H1 (cell line): Measurements from ENCODE around the gene IRGC. TPM values are rescaled to one million over a fixed set of nuclear protein-coding genes. Genes with fewer than 3 reads are reported as not detected.
A peak's percentile ranks its signal among the peaks of the same experiment; 100 is the strongest.

ENCODE experiments used
- CTCF ChIA-PET: fragments of 300-600 bp; sonication (Branson Sonifier 250); formaldehyde crosslinking; loops from one replicate; lab custom pipeline; 2021; ENCODE audit not compliant: partially characterized antibody; lab: Charles Lee
- POLR2A ChIA-PET: fragments of 300-600 bp; sonication (Branson Sonifier 250); formaldehyde crosslinking; loops from one replicate; lab custom pipeline; 2021; ENCODE audit warnings: inconsistent platforms; ENCODE audit not compliant: partially characterized antibody; lab: Charles Lee
- DNase-seq, 2 experiments: peaks; one replicate each; pipeline versions ENCODE4 v3.0.0 to v3.0.0-alpha.2; 2010 to 2022; ENCODE audit warnings: low spot score in 2 of 2, low read depth in 1 of 2, mixed read lengths in 1 of 2
- FAIRE-seq: peaks from 2 replicates; lab custom pipeline; 2011; peaks lifted over from hg19 to GRCh38; lab: Jason Lieb, UNC
- H2AFZ ChIP-seq: 2 replicates; pipeline ENCODE4 v1.8.1; 2012; ENCODE audit warnings: low read length, inconsistent platforms
- H2AK5ac ChIP-seq: 2 replicates; pipeline ENCODE4 v1.6.1; 2013; ENCODE audit warnings: low read depth, low read length
- H2BK120ac ChIP-seq: replicated peaks from 2 replicates; pipeline ENCODE3; 2013; ENCODE audit warnings: low read depth, low read length, inconsistent platforms
- H2BK12ac ChIP-seq: 2 replicates; pipeline ENCODE4 v1.6.1; 2013; ENCODE audit warnings: low read depth, low read length
- H2BK15ac ChIP-seq: 2 replicates; pipeline ENCODE4 v1.6.1; 2013; ENCODE audit warnings: low read length
- H2BK20ac ChIP-seq: 2 replicates; pipeline ENCODE4 v1.6.1; 2013; ENCODE audit warnings: low read length
- H2BK5ac ChIP-seq: 2 replicates; pipeline ENCODE4 v1.6.1; 2013; ENCODE audit warnings: low read depth, low read length
- H3K14ac ChIP-seq: 2 replicates; pipeline ENCODE4 v1.6.1; 2013; ENCODE audit warnings: inconsistent platforms; ENCODE audit not compliant: insufficient read length
- H3K18ac ChIP-seq: 2 replicates; pipeline ENCODE4 v1.6.1; 2013; ENCODE audit warnings: low read length; ENCODE audit errors: extremely low read depth
- H3K23ac ChIP-seq: 2 replicates; pipeline ENCODE4 v1.6.1; 2013; ENCODE audit warnings: inconsistent platforms; ENCODE audit not compliant: insufficient read length
- H3K23me2 ChIP-seq: 2 replicates; pipeline ENCODE4 v1.6.1; 2013; ENCODE audit warnings: low read depth, low read length
- H3K27ac ChIP-seq: 2 replicates; pipeline ENCODE4 v1.6.1; 2011; ENCODE audit warnings: low read depth, low read length, inconsistent platforms
- H3K27me3 ChIP-seq, 4 experiments: replicated peaks in 1 of 4; 1 replicate in 1 of 4; 2 replicates in 3 of 4; pipeline versions ENCODE4 v1.6.1 to v1.8.1; 2011 to 2013; ENCODE audit warnings: low read length in 3 of 4, mild to moderate bottlenecking in 3 of 4, inconsistent platforms in 2 of 4, mixed read lengths in 2 of 4, moderate library complexity in 1 of 4; ENCODE audit not compliant: control insufficient read depth in 3 of 4, insufficient read depth in 3 of 4; ENCODE audit errors: extremely low read depth in 1 of 4
- H3K36me3 ChIP-seq, 4 experiments: 2 replicates each; pipeline versions ENCODE4 v1.6.1 to v1.8.1; 2011 to 2013; ENCODE audit warnings: mild to moderate bottlenecking in 4 of 4, low read length in 3 of 4, moderate library complexity in 2 of 4, control low read depth in 1 of 4, inconsistent platforms in 1 of 4; ENCODE audit not compliant: insufficient read depth in 4 of 4, control insufficient read depth in 2 of 4
- H3K4ac ChIP-seq: replicated peaks from 2 replicates; pipeline ENCODE3; 2013; ENCODE audit warnings: low read length, low read depth, mixed read lengths, inconsistent platforms; ENCODE audit not compliant: insufficient read length
- H3K4me1 ChIP-seq, 4 experiments: replicated peaks in 1 of 4; 1 replicate in 1 of 4; 2 replicates in 3 of 4; pipeline versions ENCODE4 v1.6.1 to v1.8.1; 2011 to 2013; ENCODE audit warnings: low read length in 3 of 4, inconsistent platforms in 2 of 4, mixed read lengths in 1 of 4; ENCODE audit not compliant: insufficient read depth in 4 of 4, control insufficient read depth in 3 of 4
- H3K4me2 ChIP-seq, 2 experiments: 2 replicates each; pipeline versions ENCODE4 v1.6.1 to v1.8.1; 2011 to 2013; ENCODE audit warnings: low read depth in 2 of 2, low read length in 2 of 2, control low read depth in 1 of 2, inconsistent platforms in 1 of 2, mild to moderate bottlenecking in 1 of 2; ENCODE audit not compliant: insufficient read depth in 1 of 2
- H3K4me3 ChIP-seq, 4 experiments: fragments of 200-600, 300-600 bp in 1 of 4; sonication (generic), shearing (Covaris generic), sonication (Bioruptor Twin) in 1 of 4; 2 replicates each; pipeline versions ENCODE4 v1.5.1 to v1.8.1; 2011 to 2016; ENCODE audit warnings: low read length in 4 of 4, low read depth in 3 of 4, control low read depth in 2 of 4, inconsistent platforms in 2 of 4, mild to moderate bottlenecking in 2 of 4, mixed read lengths in 1 of 4, moderate library complexity in 1 of 4; ENCODE audit not compliant: insufficient read depth in 2 of 4; ENCODE audit errors: extremely low read depth in 1 of 4
- H3K56ac ChIP-seq: replicated peaks from 2 replicates; pipeline ENCODE3; 2013; ENCODE audit warnings: low read depth, mild to moderate bottlenecking, mixed read lengths, low read length, inconsistent platforms; ENCODE audit not compliant: insufficient read length
- H3K79me1 ChIP-seq: 2 replicates; pipeline ENCODE4 v1.6.1; 2013; ENCODE audit warnings: low read depth, low read length, control low read depth
- H3K79me2 ChIP-seq, 2 experiments: 2 replicates each; pipeline versions ENCODE4 v1.6.1 to v1.8.1; 2012 to 2013; ENCODE audit warnings: low read length in 2 of 2, mild to moderate bottlenecking in 2 of 2, inconsistent platforms in 1 of 2; ENCODE audit not compliant: insufficient read depth in 2 of 2, control insufficient read depth in 1 of 2
- H3K9ac ChIP-seq, 4 experiments: replicated peaks in 1 of 4; 1 replicate in 1 of 4; 2 replicates in 3 of 4; pipeline versions ENCODE4 v1.6.1 to v1.8.1; 2011 to 2013; ENCODE audit warnings: low read depth in 3 of 4, low read length in 3 of 4, control low read depth in 2 of 4, mild to moderate bottlenecking in 2 of 4, moderate library complexity in 2 of 4, inconsistent platforms in 1 of 4; ENCODE audit errors: extremely low read depth in 1 of 4
- H3K9me3 ChIP-seq, 2 experiments: 2 replicates each; pipeline versions ENCODE4 v1.6.1 to v1.8.1; 2012 to 2013; ENCODE audit warnings: mild to moderate bottlenecking in 2 of 2, moderate library complexity in 2 of 2, control low read depth in 1 of 2, inconsistent platforms in 1 of 2, low read depth in 1 of 2, low read length in 1 of 2, mixed read lengths in 1 of 2; ENCODE audit not compliant: insufficient read depth in 2 of 2
- H4K20me1 ChIP-seq, 2 experiments: replicated peaks in 1 of 2; 2 replicates each; pipeline versions ENCODE3 to v1.8.1; 2011 to 2013; ENCODE audit warnings: inconsistent platforms in 2 of 2, low read length in 2 of 2, mild to moderate bottlenecking in 1 of 2; ENCODE audit not compliant: insufficient read depth in 2 of 2, control insufficient read depth in 1 of 2
- H4K5ac ChIP-seq: 2 replicates; pipeline ENCODE4 v1.6.1; 2013; ENCODE audit warnings: low read length, low read depth, mixed read lengths, inconsistent platforms; ENCODE audit not compliant: insufficient read length
- H4K8ac ChIP-seq: 2 replicates; pipeline ENCODE4 v1.8.0; 2013; ENCODE audit warnings: mild to moderate bottlenecking, moderate library complexity, low read length, inconsistent platforms; ENCODE audit not compliant: insufficient read depth; ENCODE audit errors: extremely low read depth
- H4K91ac ChIP-seq: replicated peaks from 2 replicates; pipeline ENCODE3; 2013; ENCODE audit warnings: low read length, mixed read lengths, inconsistent platforms; ENCODE audit not compliant: insufficient read length
- CBX5 ChIP-seq: fragments of 300-800, 300-1000 bp; sonication (generic); IDR thresholded peaks from 2 replicates; pipeline ENCODE4 v1.7.1; 2016; ENCODE audit warnings: antibody characterized with exemption, low read length, low read depth
- CTCF ChIP-seq, 3 experiments: IDR thresholded peaks; 1 replicate in 2 of 3; 2 replicates in 1 of 3; pipeline versions ENCODE4 v1.5.1 to v1.6.1; 2011; ENCODE audit warnings: low read length in 3 of 3, mild to moderate bottlenecking in 3 of 3, inconsistent platforms in 2 of 3, low read depth in 1 of 3, moderate library complexity in 1 of 3; ENCODE audit not compliant: insufficient read depth in 1 of 3; ENCODE audit errors: control extremely low read depth in 1 of 3
- FOSL1 ChIP-seq: IDR thresholded peaks from 2 replicates; pipeline ENCODE4 v1.6.1; 2011; ENCODE audit warnings: mild to moderate bottlenecking, low read depth, low read length, moderate library complexity; ENCODE audit not compliant: insufficient read depth
- HDAC2 ChIP-seq, 2 experiments: fragments of 300-600 bp in 1 of 2; sonication (generic) in 1 of 2; IDR thresholded peaks; 2 replicates each; pipeline ENCODE4 v1.6.1; 2011 to 2012; ENCODE audit warnings: low read depth in 2 of 2, low read length in 2 of 2, mild to moderate bottlenecking in 2 of 2, moderate library complexity in 2 of 2, borderline replicate concordance in 1 of 2, inconsistent platforms in 1 of 2
- PHF8 ChIP-seq: fragments of 200-600 bp; sonication (generic); conservative IDR thresholded peaks from 2 replicates; pipeline ENCODE4 v1.7.1; 2012; ENCODE audit warnings: low read depth, mild to moderate bottlenecking, inconsistent platforms, low read length, moderate library complexity
- POLR2A ChIP-seq, 2 experiments: IDR thresholded peaks; 1 replicate in 1 of 2; 2 replicates in 1 of 2; pipeline ENCODE4 v1.6.1; 2011; ENCODE audit warnings: low read depth in 2 of 2, low read length in 2 of 2, mild to moderate bottlenecking in 2 of 2; ENCODE audit errors: control extremely low read depth in 1 of 2
- RBBP5 ChIP-seq: IDR thresholded peaks from 2 replicates; pipeline ENCODE4 v1.7.1; 2012; ENCODE audit warnings: low read depth, mild to moderate bottlenecking, inconsistent platforms, low read length, moderate library complexity, borderline replicate concordance
- RNF2 ChIP-seq: fragments of 200-900, 300-1000 bp; sonication (generic); IDR thresholded peaks from 2 replicates; pipeline ENCODE4 v1.7.1; 2016; ENCODE audit warnings: borderline replicate concordance, low read depth, mild to moderate bottlenecking, antibody characterized with exemption, low read length; ENCODE audit not compliant: poor library complexity, severe bottlenecking; ENCODE audit errors: missing control alignments
- SP1 ChIP-seq: IDR thresholded peaks from 2 replicates; pipeline ENCODE4 v1.6.1; 2011; ENCODE audit warnings: low read depth, low read length
- SRF ChIP-seq: IDR thresholded peaks from 2 replicates; pipeline ENCODE4 v1.6.1; 2011; ENCODE audit warnings: mild to moderate bottlenecking, low read depth, low read length, moderate library complexity
- TAF1 ChIP-seq: IDR thresholded peaks from 2 replicates; pipeline ENCODE4 v1.6.1; 2011; ENCODE audit warnings: mild to moderate bottlenecking, low read depth, low read length
- WGBS, 2 experiments: shearing (Covaris generic) in 1 of 2; methylation state at CpG; one replicate each; pipeline versions ENCODE4 v1.1.6 to v1.1.7; 2013 to 2015; ENCODE audit warnings: low lambda C conversion rate in 2 of 2, mixed read lengths in 2 of 2, inconsistent platforms in 1 of 2, low coverage in 1 of 2, missing lambda C conversion rate in 1 of 2; ENCODE audit not compliant: insufficient replicate concordance in 2 of 2, insufficient coverage in 1 of 2, insufficient read length in 1 of 2; ENCODE audit errors: extremely low coverage in 1 of 2, missing lambda C conversion rate in 1 of 2; 5-methylcytosine and 5-hydroxymethylcytosine counted together
- polyA plus RNA-seq, 7 experiments: library from polyadenylated mRNA; depleted of rRNA in 3 of 7; stranded (reverse) in 5 of 7; unstranded in 2 of 7; fragments of >200 nt in 5 of 7; fragments of 200-250 nt in 2 of 7; gene quantifications; 1 replicate in 5 of 7; 2 replicates in 1 of 7; 4 replicates in 1 of 7; pipeline versions ENCODE4 v1.2.1 to v1.2.3, GENCODE V29; 2011 to 2013; ENCODE audit warnings: missing spikeins in 2 of 7, mixed read lengths in 2 of 7
- total RNA-seq: library from RNA; stranded (reverse); fragmentation: NEBNext Ultra II Directional; extraction: Animal tissue kit (Norgen Biotek cat#: 25700); gene quantifications from 2 replicates; pipeline ENCODE4 v1.2.1, GENCODE V29; 2021

Gene IRGC
- total and polyA plus RNA-seq, 2 of the 8 experiments (the other 6 are each of a cell fraction or from before 2014, with no cell fraction given), result not detected

GRCh38 chr19:43687660-43687997 is 28.2 kb upstream of the IRGC start:
- 0 out of 2 replicates have a peak overlapping the region, but pooled peaks have one; percentile 44 for H2AK5ac ChIP-seq
- no peaks in the 10 kb centered on the region for H3K79me1 ChIP-seq
- H4K20me1 ChIP-seq, result no peaks in the 10 kb centered on the region
- no peak overlapping the region for H4K5ac ChIP-seq
- no peaks in the 10 kb centered on the region for H3K27me3 ChIP-seq
- H4K8ac ChIP-seq, result no peak overlapping the region
- no peak overlapping the region for H2BK12ac ChIP-seq
- H3K23me2 ChIP-seq, result no peaks in the 10 kb centered on the region; the same call in 1 of the 2 replicates
- H3K9ac ChIP-seq, result no peak overlapping the region
- no peak for DNase-seq
- no peak overlapping the region for H2BK5ac ChIP-seq
- ChIA-PET CTCF (interaction anchor here (0.7 to 1.8 kb wide), 4 partner anchors 11 to 25 kb away, joined by 3 to 5 read pairs (median 4); no protein-coding TSS in a partner anchor), POLR2A (interaction anchor here (0.7 kb wide), 1 partner anchor 36 kb away, joined by 3 read pairs; no protein-coding TSS in a partner anchor)
- H3K4ac ChIP-seq, result no peak overlapping the region
- no peak overlapping the region for H3K18ac ChIP-seq
- H2AFZ ChIP-seq, result no peak overlapping the region
- no peak overlapping the region for H4K91ac ChIP-seq
- H3K4me2 ChIP-seq, result no peak overlapping the region
- no peak overlapping the region for H3K56ac ChIP-seq
- no peaks in the 10 kb centered on the region for H3K36me3 ChIP-seq
- no peak for FAIRE-seq
- H3K79me2 ChIP-seq, result no peaks in the 10 kb centered on the region
- no peak overlapping the region for H2BK20ac ChIP-seq
- 86% methylated on average over 1 of the region's 1 CpG; no CpG with 5 or more reads in 1 of the 2 experiments for WGBS, 2 experiments
- no peak overlapping the region for H3K4me3 ChIP-seq
- H2BK120ac ChIP-seq, result no peak overlapping the region
- no peak overlapping the region for H3K14ac ChIP-seq
- peaks cover 0 to 2% (median 0%) of the 10 kb centered on the region in 4 experiments; a peak in 2 of 7 replicates for H3K4me1 ChIP-seq
- no peak overlapping the region for H3K23ac ChIP-seq
- H2BK15ac ChIP-seq, result no peak overlapping the region
- no peak overlapping the region for H3K27ac ChIP-seq
- no peaks in the 10 kb centered on the region for H3K9me3 ChIP-seq
- TF ChIP-seq FOSL1 (no peak), SRF (no peak), SP1 (no peak), HDAC2 (IDR thresholded peaks at IDR 0.05; ENCODE audit: borderline replicate concordance in 1 of 2, low read depth in 2 of 2, low read length in 2 of 2) (no peak), PHF8 (no peak), POLR2A (IDR thresholded peaks at IDR 0.05; ENCODE audit: control extremely low read depth in 1 of 2, low read depth in 2 of 2, low read length in 2 of 2) (no peak), CTCF (IDR thresholded peaks at IDR 0.05; ENCODE audit: control extremely low read depth in 1 of 3, insufficient read depth in 1 of 3, low read depth in 1 of 3, low read length in 3 of 3) (no peak), RNF2 (no peak), TAF1 (no peak), CBX5 (no peak), RBBP5 (no peak)
